Fibroblast of the aortic adventitia (primary cell): Measurements from ENCODE around the gene CCL2. TPM values are rescaled to one million over a fixed set of nuclear protein-coding genes. Genes with fewer than 3 reads are reported as not detected.
A peak's percentile ranks its signal among the peaks of the same experiment; 100 is the strongest.

ENCODE experiments used
- DNase-seq: peaks from one replicate; pipeline ENCODE4 v3.0.0-alpha.2; 2010; ENCODE audit warnings: low read depth
- H3K4me3 ChIP-seq: 2 replicates; pipeline ENCODE4 v1.5.1; 2011; ENCODE audit warnings: low read depth, mild to moderate bottlenecking, control low read depth, low read length, moderate library complexity
- total RNA-seq: library from RNA; depleted of rRNA; stranded (reverse); fragments of >200 nt; gene quantifications from 2 replicates; pipeline ENCODE4 v1.2.3, GENCODE V29; 2012; ENCODE audit warnings: low replicate concordance
- TF ChIP-seq, protein P1 (sequence below): IDR thresholded peaks from 2 replicates; pipeline ENCODE4 v1.5.1; 2011; ENCODE audit warnings: mild to moderate bottlenecking, low read length, control low read depth, inconsistent platforms; ENCODE audit not compliant: insufficient read depth

Gene CCL2
- total RNA-seq, 1 donor, result 109 TPM

DNA sequence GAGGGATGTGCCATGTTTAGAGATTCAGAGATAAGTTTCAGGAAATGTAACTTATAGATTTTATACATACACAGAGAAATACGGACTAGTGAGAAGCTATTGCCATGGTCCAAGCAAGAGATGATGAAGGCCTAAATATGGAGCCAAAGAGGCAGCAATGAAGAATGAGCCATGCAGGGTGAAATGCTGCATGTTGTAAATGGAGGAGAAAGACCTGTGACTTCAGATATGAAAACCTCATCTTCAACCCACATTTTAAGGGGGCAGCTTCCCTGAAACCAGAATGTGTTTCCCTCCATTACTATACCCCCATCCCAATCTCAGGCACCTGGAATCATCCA lies 2.9 kb downstream of the CCL2 start:
- DNase-seq, result no peak
- no peak overlapping the region for H3K4me3 ChIP-seq
- TF ChIP-seq, protein P1, sequence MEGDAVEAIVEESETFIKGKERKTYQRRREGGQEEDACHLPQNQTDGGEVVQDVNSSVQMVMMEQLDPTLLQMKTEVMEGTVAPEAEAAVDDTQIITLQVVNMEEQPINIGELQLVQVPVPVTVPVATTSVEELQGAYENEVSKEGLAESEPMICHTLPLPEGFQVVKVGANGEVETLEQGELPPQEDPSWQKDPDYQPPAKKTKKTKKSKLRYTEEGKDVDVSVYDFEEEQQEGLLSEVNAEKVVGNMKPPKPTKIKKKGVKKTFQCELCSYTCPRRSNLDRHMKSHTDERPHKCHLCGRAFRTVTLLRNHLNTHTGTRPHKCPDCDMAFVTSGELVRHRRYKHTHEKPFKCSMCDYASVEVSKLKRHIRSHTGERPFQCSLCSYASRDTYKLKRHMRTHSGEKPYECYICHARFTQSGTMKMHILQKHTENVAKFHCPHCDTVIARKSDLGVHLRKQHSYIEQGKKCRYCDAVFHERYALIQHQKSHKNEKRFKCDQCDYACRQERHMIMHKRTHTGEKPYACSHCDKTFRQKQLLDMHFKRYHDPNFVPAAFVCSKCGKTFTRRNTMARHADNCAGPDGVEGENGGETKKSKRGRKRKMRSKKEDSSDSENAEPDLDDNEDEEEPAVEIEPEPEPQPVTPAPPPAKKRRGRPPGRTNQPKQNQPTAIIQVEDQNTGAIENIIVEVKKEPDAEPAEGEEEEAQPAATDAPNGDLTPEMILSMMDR, result no peak

DNA sequence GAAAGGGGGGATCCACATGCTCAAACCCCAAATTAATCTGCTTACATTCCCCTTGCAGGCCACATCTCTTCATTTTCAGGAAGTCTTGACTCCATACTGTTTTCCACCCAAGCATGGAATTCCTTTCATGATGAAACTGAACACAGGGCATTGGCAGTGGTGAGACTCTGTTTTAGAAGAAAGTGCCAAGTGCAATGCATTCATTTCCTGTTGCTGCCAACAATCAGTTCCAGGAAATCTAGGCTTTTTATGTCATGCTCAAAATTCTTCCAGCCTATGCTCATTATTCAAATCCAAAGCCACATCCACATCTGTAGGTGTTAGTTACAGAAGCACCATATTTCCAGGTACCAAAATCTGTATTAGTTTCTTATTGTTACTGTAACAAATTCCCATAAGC lies 4.1 kb downstream of the CCL2 start:
- TF ChIP-seq, protein P1, result no peak
- no peak overlapping the region for H3K4me3 ChIP-seq
- peak; percentile 91 for DNase-seq

GRCh38 chr17:34260861-34261260 lies 5.8 kb downstream of the CCL2 start:
- TF ChIP-seq, protein P1, result no peak
- no peak for DNase-seq
- H3K4me3 ChIP-seq, result no peak overlapping the region

DNA sequence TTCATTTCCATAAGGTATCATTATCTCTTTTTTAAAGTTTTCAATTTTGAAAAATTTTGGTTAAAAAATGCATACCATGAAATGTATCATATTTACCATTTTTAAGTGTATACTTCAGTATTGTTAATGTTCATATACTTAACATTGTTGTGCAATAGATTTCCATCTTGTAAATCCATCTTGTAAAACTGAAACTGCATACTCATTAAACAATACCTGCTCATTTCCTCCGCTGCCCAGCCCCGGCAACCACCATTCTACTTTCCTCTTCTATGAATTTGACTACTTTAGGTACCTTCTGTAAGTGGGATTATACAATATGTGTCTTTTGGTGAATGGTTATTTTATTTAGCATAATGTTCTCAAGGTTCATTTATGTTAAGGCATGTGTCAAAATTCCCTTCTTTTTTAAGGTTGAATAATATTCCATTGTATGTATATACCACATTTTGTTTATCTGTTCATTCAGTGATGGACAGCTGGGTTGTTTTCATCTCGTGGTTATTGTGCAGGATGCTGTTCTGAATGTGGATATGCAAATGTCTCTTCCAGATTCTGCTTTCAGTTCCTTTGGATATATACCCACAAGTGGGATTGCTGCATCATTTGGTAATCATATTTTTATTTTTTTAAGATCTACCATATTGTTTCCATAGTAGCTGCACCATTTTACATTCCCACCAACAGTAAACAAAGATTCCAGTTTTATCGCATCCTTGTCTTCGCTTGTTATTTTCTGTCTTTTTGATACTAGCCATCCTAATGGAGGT lies 6.7 kb downstream of the CCL2 start:
- TF ChIP-seq, protein P1, result no peak
- DNase-seq, result no peak
- H3K4me3 ChIP-seq, result no peak overlapping the region

DNA sequence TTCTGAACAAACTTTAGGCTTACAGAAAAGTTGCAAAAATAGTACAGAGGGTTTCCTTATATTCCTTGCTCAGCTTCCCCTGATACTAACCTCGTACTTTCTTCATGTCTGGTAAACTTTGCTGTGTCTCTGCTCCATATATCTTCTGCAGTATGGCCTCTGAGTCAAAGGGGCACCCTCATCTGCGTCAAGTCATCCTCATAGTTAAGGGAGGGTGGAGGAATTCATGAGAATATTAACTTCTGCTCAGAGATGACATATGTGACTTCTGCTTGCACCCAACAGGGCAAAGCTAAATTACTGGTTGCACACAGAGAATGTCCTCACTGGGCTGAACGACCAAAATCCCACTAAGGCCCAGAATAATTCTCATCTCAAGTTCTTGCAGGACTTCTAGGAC lies 10.6 kb downstream of the CCL2 start:
- no peak for DNase-seq
- no peak overlapping the region for H3K4me3 ChIP-seq
- TF ChIP-seq, protein P1, result no peak

- TF ChIP-seq, protein P1, result no peak
- no peak within 1 kb of the TSS for H3K4me3 ChIP-seq
- peak; percentile 50 for DNase-seq
These were observed 14.9 kb downstream of the CCL2 start, which contains the start of gene CCL7 for GRCh38 chr17:34269969-34270368. Gene CCL7, plus strand, starts transcription at chr17:34270221. Its CDS starts 70 bp downstream, at chr17:34270291.

DNA sequence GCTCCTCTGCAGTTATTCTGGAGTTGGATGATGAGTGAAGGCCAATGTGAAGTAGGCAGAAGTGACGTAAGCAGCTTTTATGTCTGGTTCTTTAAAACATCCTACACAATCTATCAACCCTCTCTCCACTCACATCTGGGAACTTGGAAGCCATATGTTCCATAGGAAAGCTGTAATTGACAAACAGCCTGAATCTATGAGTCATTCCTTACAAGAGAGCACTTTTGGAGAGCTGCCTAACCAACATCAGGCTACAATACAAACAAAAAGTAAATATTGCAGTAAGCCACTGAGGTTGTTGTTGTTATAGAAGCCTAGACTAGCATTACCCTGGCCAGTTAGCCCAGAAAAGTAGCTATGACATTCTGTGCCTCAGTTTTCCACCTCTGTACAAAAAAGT lies 20.8 kb downstream of the CCL2 start:
- no peak overlapping the region for H3K4me3 ChIP-seq
- TF ChIP-seq, protein P1, result no peak
- DNase-seq, result peak; percentile 92
